ENCODE measurements around the gene WDR90.
A peak's percentile ranks its signal among the peaks of the same experiment; 100 is the strongest.

The WDR90 gene

DNA sequence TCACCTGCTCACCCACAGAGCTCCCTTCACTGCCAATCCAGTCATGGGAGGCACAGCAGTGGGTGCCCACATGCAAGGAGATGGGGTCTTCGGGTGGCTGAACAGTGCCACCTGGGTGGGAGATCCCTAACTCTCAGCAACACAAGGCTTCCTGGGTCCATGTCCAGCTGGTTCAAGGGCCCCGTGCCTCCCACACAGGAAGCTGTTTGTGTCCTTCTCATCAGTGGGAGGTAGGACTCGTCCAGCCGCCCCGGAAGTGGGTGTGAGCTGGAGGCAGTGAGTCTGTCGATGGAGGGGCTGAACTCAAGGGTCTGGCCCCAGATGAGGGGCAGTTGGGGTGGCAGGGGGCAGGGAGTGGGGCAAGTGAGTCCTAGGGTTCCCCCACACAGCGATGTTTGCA is 54.9 kb downstream of the WDR90 start:
- H3K9me3 Mint-ChIP-seq: no peaks in the 10 kb centered on the region
- no peaks in the 10 kb centered on the region for H3K36me3 Mint-ChIP-seq (ENCODE audit: low read depth)
- TF ChIP-seq, protein P1, sequence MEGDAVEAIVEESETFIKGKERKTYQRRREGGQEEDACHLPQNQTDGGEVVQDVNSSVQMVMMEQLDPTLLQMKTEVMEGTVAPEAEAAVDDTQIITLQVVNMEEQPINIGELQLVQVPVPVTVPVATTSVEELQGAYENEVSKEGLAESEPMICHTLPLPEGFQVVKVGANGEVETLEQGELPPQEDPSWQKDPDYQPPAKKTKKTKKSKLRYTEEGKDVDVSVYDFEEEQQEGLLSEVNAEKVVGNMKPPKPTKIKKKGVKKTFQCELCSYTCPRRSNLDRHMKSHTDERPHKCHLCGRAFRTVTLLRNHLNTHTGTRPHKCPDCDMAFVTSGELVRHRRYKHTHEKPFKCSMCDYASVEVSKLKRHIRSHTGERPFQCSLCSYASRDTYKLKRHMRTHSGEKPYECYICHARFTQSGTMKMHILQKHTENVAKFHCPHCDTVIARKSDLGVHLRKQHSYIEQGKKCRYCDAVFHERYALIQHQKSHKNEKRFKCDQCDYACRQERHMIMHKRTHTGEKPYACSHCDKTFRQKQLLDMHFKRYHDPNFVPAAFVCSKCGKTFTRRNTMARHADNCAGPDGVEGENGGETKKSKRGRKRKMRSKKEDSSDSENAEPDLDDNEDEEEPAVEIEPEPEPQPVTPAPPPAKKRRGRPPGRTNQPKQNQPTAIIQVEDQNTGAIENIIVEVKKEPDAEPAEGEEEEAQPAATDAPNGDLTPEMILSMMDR (IDR thresholded peaks at IDR 0.05): no peak
- H3K4me1 Mint-ChIP-seq: no peaks in the 10 kb centered on the region
- H3K27me3 Mint-ChIP-seq (ENCODE audit: low read depth, poor library complexity): peaks cover 90% of the 10 kb centered on the region
- DNase-seq: no peak
- no peak overlapping the region for H3K4me3 Mint-ChIP-seq
- no peak overlapping the region for H3K27ac Mint-ChIP-seq

DNA sequence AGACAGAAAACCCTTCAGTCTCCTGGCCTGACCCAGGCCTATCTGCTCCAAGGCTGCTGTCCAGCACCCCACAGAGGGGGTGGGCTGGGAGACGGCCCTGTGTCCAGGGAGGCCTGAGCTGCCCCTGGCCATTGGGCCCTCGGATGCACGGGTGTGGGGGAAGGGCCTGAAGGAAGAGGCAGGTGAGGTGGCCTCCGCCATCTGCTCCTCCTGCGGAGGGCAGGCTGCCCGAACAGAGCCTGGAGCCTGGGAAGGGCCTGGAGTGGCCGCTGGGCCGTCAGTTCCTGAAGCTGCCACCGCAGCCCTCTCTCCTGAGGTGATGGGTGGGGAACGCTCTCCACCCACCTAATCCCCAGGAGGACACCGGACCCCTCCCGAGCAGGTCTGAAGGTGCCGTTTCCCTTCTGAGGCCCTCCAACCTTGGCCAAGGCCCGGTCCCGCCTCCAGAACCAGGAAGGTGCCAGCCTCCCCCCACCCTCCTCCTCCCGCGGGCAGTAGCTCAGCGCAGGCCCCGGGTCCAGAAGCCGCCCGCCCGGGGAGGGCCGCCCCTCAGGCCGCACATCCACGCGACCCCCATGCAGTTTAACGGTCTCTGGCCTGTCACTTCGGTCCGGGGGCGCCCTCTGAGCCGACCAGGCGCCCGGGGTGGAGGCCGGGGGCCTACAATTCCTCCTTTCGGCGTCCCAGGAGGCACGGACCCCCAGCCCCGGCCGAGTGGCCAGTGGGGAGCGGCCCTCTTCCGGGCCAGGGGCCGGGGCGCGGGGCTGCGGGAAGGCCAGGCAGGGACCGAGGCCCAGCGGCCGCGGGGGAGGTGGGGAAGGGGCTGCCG is 55.6 kb downstream of the WDR90 start:
- H3K27me3 Mint-ChIP-seq (ENCODE audit: low read depth, poor library complexity): peaks cover 90% of the 10 kb centered on the region
- no peaks in the 10 kb centered on the region for H3K36me3 Mint-ChIP-seq (ENCODE audit: low read depth)
- no peak overlapping the region for H3K27ac Mint-ChIP-seq
- DNase-seq: no peak
- no peaks in the 10 kb centered on the region for H3K9me3 Mint-ChIP-seq
- TF ChIP-seq, protein P1 (IDR thresholded peaks at IDR 0.05): no peak
- no peak overlapping the region for H3K4me3 Mint-ChIP-seq
- no peaks in the 10 kb centered on the region for H3K4me1 Mint-ChIP-seq

DNA sequence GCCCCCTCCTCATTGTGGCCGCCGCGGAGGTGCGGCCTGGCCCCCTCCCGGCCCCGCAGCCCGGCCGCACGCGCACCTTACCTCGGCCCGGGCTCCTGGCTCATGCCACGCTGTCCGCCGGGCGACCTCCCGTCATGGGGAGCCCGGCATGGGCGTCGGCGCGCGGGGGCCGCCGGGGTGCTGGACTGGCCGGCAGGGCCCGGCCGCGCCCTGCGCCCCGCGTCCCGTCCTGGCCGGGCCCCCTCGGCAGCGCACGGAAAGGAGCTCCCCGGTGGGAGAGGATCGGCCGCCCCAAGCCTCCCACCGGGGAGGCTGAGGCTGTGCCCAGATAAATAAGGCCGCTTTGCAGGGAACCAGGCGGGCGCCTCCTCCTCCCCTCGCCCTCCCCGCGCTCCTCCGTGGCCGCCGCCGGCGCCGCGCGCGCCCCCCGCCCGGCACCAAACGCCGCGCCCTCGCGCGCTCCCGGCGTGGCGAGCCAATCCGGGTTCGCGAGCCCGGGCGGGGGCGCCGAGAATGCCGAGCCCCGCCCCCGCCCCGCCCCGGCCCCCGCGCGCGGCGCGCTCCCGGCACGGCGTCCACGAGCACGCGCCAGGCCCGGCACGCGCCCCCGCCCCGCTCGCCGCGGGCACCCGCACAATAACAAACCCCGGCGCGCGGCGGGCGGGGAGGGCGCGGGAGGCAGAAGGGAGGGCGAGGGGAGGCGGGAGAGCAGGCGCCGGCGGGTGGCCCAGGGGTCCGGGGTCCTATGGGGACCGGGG is 56.4 kb downstream of the WDR90 start, which contains the start of gene FBXL16:
FBXL16 (minus strand) TSS at position 371 of the 758 bp plus-strand sequence. CDS start 8,396 bp downstream, outside the sequence.
- Mint-ChIP-seq H3K27me3 (ENCODE audit: low read depth, poor library complexity) (peaks cover 86% of the 10 kb centered on the region), H3K27ac (no peak within 1 kb of the TSS), H3K4me1 (peaks cover 5% of the 10 kb centered on the region), H3K9me3 (no peaks in the 10 kb centered on the region), H3K4me3 (no peak within 1 kb of the TSS), H3K36me3 (ENCODE audit: low read depth) (no peaks in the 10 kb centered on the region)
- TF ChIP-seq, protein P1 (IDR thresholded peaks at IDR 0.05): no peak
- peak; percentile 58 for DNase-seq

DNA sequence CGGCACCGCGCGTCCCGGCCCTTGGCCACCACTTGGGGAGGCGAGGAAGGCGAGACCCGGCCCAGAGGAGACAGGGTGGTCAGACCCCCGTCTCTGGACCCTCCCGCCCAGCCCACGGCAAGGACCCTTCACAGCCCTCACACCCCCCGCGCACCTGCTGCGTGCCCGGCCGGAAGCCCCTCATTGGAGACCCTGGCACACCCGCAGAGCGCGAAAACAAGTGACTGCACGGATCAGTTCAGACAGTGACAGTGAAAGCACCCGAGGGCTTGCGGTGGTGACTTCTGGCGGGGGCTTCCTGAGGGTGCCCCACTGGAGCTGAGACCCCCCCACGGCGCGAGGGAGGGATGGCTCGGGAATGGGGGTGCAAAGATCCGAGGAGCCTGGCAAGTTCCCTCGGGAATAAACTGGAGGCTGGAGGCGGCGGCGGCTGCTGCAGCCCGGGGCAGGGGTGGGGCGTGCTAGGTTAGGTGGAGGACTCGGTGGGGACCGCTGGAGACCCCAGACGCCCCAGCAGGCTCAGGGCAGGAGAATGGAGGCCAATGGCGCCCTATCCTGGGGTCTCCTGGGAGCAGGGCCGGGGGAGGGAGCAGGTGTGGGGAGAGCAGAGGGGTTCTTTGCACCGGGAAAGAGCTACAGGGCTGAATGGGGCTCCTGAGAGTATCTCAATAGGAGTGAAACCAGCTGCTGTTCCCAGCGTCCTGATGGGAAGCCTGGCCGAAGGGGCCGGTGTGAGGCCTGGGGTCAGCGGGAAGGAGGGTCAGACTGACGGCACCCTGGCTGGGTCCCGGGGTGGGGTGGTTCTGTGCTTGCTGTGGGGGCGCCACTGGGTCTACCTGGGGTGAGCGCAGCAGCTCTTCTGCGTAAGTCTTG is 57.3 kb downstream of the WDR90 start:
- no peak overlapping the region for H3K27ac Mint-ChIP-seq
- H3K4me3 Mint-ChIP-seq: no peak overlapping the region
- H3K36me3 Mint-ChIP-seq (ENCODE audit: low read depth): no peaks in the 10 kb centered on the region
- TF ChIP-seq, protein P1 (IDR thresholded peaks at IDR 0.05): no peak
- H3K9me3 Mint-ChIP-seq: no peaks in the 10 kb centered on the region
- DNase-seq: no peak
- H3K4me1 Mint-ChIP-seq: peaks cover 5% of the 10 kb centered on the region
- peaks cover 83% of the 10 kb centered on the region for H3K27me3 Mint-ChIP-seq (ENCODE audit: low read depth, poor library complexity)

DNA sequence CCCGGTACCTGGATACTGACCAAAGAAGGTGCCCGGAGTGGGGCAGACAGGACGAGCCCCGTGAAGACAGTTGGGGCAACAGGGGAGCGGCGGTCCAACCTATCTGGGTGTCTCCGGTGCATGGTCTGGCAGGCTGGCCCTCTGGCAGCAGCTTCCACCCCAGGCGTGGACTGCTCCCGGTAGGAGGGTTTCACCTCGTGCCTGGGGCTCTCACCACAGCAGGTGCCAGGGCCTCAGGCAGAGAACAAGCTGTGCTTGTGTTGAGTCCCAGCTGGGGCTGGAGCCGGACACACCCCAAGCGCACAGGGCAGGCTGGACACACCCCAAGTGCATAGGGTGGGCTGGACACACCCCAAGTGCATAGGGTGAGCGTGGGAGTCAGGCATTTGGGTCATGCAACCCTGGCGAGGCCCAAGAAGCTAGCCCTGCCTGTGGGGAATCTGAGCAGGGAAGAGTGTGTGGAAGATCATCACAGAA is 57.9 kb downstream of the WDR90 start:
- Mint-ChIP-seq H3K4me3 (no peak overlapping the region), H3K27me3 (ENCODE audit: low read depth, poor library complexity) (peaks cover 83% of the 10 kb centered on the region)

More for the DNA sequence above, 57.9 kb downstream of the WDR90 start:
- Mint-ChIP-seq H3K27ac (no peak overlapping the region), H3K9me3 (no peaks in the 10 kb centered on the region), H3K4me1 (peaks cover 5% of the 10 kb centered on the region), H3K36me3 (ENCODE audit: low read depth) (no peaks in the 10 kb centered on the region)
- TF ChIP-seq, protein P1 (IDR thresholded peaks at IDR 0.05): no peak
- no peak for DNase-seq

Measured in nephron progenitor cell (in vitro differentiated cells).